PFSK-1 (cell line): ENCODE data around the gene KCNQ2. TPM values are rescaled to one million over a fixed set of nuclear protein-coding genes. Genes with fewer than 3 reads are reported as not detected.

Experiments used
- FOXP2 ChIP-seq: optimal IDR thresholded peaks from 2 replicates; pipeline ENCODE3; 2011; ENCODE audit warnings: borderline replicate concordance, control low read depth, inconsistent platforms; ENCODE audit not compliant: insufficient read depth; ENCODE audit errors: extremely low read length, extremely low read depth
- POLR2AphosphoS5 ChIP-seq: IDR thresholded peaks from 2 replicates; pipeline ENCODE4 v1.6.1; 2012; ENCODE audit warnings: low read depth, mild to moderate bottlenecking, control low read depth, low read length, moderate library complexity
- REST ChIP-seq, 2 experiments: IDR thresholded peaks; 2 replicates each; pipeline versions ENCODE4 v1.6.1 to v1.8.0; 2011 to 2012; ENCODE audit warnings: low read depth in 2 of 2, low read length in 2 of 2, control low read depth in 1 of 2, inconsistent platforms in 1 of 2, mild to moderate bottlenecking in 1 of 2, moderate library complexity in 1 of 2; ENCODE audit not compliant: insufficient read depth in 1 of 2
- SIN3A ChIP-seq: IDR thresholded peaks from 2 replicates; pipeline ENCODE4 v1.6.1; 2012; ENCODE audit warnings: mild to moderate bottlenecking, low read length, moderate library complexity, borderline replicate concordance; ENCODE audit not compliant: insufficient read depth
- TAF1 ChIP-seq: IDR thresholded peaks from 2 replicates; pipeline ENCODE4 v1.6.1; 2012; ENCODE audit warnings: low read length, control low read depth, borderline replicate concordance; ENCODE audit not compliant: insufficient read depth
- polyA plus RNA-seq: library from polyadenylated mRNA; unstranded; fragments of >200 nt; gene quantifications from one replicate; pipeline ENCODE4 v1.2.1, GENCODE V29; 2012; ENCODE audit warnings: low read depth, missing spikeins; ENCODE audit not compliant: insufficient read length

Gene KCNQ2
- polyA plus RNA-seq: 0.82 TPM

- TF ChIP-seq SIN3A (no peak), FOXP2 (no peak), POLR2AphosphoS5 (no peak), TAF1 (no peak), REST (IDR thresholded peaks at IDR 0.05; ENCODE audit: insufficient read depth in 1 of 2, low read depth in 2 of 2, low read length in 2 of 2) (no peak)
Observed at GRCh38 chr20:63471981-63472831, at the start of gene KCNQ2. Gene KCNQ2, minus strand, starts transcription at chr20:63472655. Its CDS starts 192 bp downstream, at chr20:63472463.

GRCh38 chr20:63521602-63522001, 49.1 kb upstream of the KCNQ2 start:
- TF ChIP-seq REST (IDR thresholded peaks at IDR 0.05; ENCODE audit: insufficient read depth in 1 of 2, low read depth in 2 of 2, low read length in 2 of 2): no peak
- TF ChIP-seq SIN3A: no peak
- no peak for TF ChIP-seq TAF1
- TF ChIP-seq POLR2AphosphoS5: no peak
- no peak for TF ChIP-seq FOXP2

GRCh38 chr20:63520934-63521601, 48.6 kb upstream of the KCNQ2 start:
- TF ChIP-seq SIN3A: no peak; the same call in 1 of the 2 replicates
- no peak for TF ChIP-seq FOXP2
- no peak for TF ChIP-seq REST (IDR thresholded peaks at IDR 0.05; ENCODE audit: insufficient read depth in 1 of 2, low read depth in 2 of 2, low read length in 2 of 2)
- TF ChIP-seq TAF1: no peak; the same call in 1 of the 2 replicates
- no peak; the same call in 1 of the 2 replicates for TF ChIP-seq POLR2AphosphoS5

GRCh38 chr20:63520504-63520933, 48.1 kb upstream of the KCNQ2 start, which contains the start of gene PPDPF:
Gene PPDPF, plus strand, starts transcription at chr20:63520765. Its CDS starts 544 bp downstream, at chr20:63521309.
- TF ChIP-seq REST (IDR thresholded peaks at IDR 0.05; ENCODE audit: insufficient read depth in 1 of 2, low read depth in 2 of 2, low read length in 2 of 2): no peak
- TF ChIP-seq POLR2AphosphoS5: peak; percentile 90
- peak; percentile 55; the same call in 1 of the 2 replicates for TF ChIP-seq SIN3A
- TF ChIP-seq TAF1: peak; percentile 79; the same call in 1 of the 2 replicates
- TF ChIP-seq FOXP2: no peak
